SK-N-SH (cell line): Measurements from ENCODE around the gene MYADML2. TPM values are rescaled to one million over a fixed set of nuclear protein-coding genes. Genes with fewer than 3 reads are reported as not detected.

Experiments used
- CTCF ChIA-PET: fragments of 300-600, 350-600 bp; formaldehyde crosslinking; extraction: SDS; loops from one replicate; lab custom pipeline; 2021; lab: Yijun Ruan, JAX
- POLR2A ChIA-PET: fragments of 350-600 bp; sonication (Branson Sonifier 250); formaldehyde crosslinking; extraction: SDS; loops from one replicate; lab custom pipeline; 2020; ENCODE audit warnings: antibody characterized with exemption, inconsistent platforms; lab: Yijun Ruan, JAX
- DNase-seq: peaks from one replicate; pipeline ENCODE4 v3.0.0; 2012
- H2AFZ ChIP-seq: fragments of 200-600 bp; sonication (generic); 2 replicates; pipeline ENCODE4 v1.8.1; 2016; ENCODE audit warnings: antibody characterized with exemption, mild to moderate bottlenecking, low read depth
- H3F3A ChIP-seq: fragments of 200-600 bp; sonication (generic); replicated peaks from 2 replicates; pipeline ENCODE3; 2016; ENCODE audit warnings: antibody characterized with exemption, mild to moderate bottlenecking; ENCODE audit not compliant: insufficient read depth
- H3K27ac ChIP-seq, 2 experiments: fragments of 200-500 bp in 1 of 2; fragments of 200-600 bp in 1 of 2; sonication (Bioruptor generic) in 1 of 2; sonication (generic), shearing (Covaris generic) in 1 of 2; 2 replicates each; pipeline versions ENCODE4 v1.5.1 to v1.6.1; 2014 to 2016; ENCODE audit warnings: low read depth in 2 of 2, inconsistent platforms in 1 of 2, low read length in 1 of 2, mild to moderate bottlenecking in 1 of 2, mixed read lengths in 1 of 2
- H3K27me3 ChIP-seq: fragments of 200-600 bp; sonication (generic), shearing (Covaris generic); 2 replicates; pipeline ENCODE4 v1.6.1; 2016; ENCODE audit warnings: mixed run types; ENCODE audit not compliant: insufficient read depth
- H3K36me3 ChIP-seq, 2 experiments: fragments of 200-500 bp in 1 of 2; fragments of 200-600 bp in 1 of 2; sonication (Bioruptor generic) in 1 of 2; sonication (generic) in 1 of 2; replicated peaks in 1 of 2; 2 replicates each; pipeline versions ENCODE3 to v1.5.1; 2014 to 2016; ENCODE audit warnings: low read length in 1 of 2, mild to moderate bottlenecking in 1 of 2; ENCODE audit not compliant: insufficient read depth in 2 of 2, control insufficient read depth in 1 of 2
- H3K4me1 ChIP-seq, 2 experiments: fragments of 200-500 bp in 1 of 2; fragments of 200-600 bp in 1 of 2; sonication (Bioruptor generic) in 1 of 2; sonication (generic), shearing (Covaris generic) in 1 of 2; 2 replicates each; pipeline versions ENCODE4 v1.5.1 to v1.6.1; 2014 to 2016; ENCODE audit warnings: low read depth in 1 of 2, low read length in 1 of 2, mixed run types in 1 of 2; ENCODE audit not compliant: insufficient read depth in 2 of 2, control insufficient read depth in 1 of 2
- H3K4me2 ChIP-seq: fragments of 200-600 bp; sonication (generic), shearing (Covaris generic); 2 replicates; pipeline ENCODE4 v1.6.1; 2017; ENCODE audit warnings: mixed run types
- H3K4me3 ChIP-seq, 2 experiments: fragments of 200-500 bp in 1 of 2; fragments of 200-600 bp in 1 of 2; sonication (Bioruptor generic) in 1 of 2; sonication (generic), shearing (Covaris generic) in 1 of 2; 2 replicates each; pipeline versions ENCODE4 v1.5.1 to v1.8.1; 2014 to 2016; ENCODE audit warnings: low read depth in 2 of 2, inconsistent platforms in 1 of 2, low read length in 1 of 2, mild to moderate bottlenecking in 1 of 2, mixed read lengths in 1 of 2, moderate library complexity in 1 of 2
- H3K79me2 ChIP-seq: fragments of 200-600 bp; sonication (generic); 2 replicates; pipeline ENCODE4 v1.8.1; 2017; ENCODE audit warnings: mild to moderate bottlenecking; ENCODE audit not compliant: insufficient read depth
- H3K9ac ChIP-seq: fragments of 200-600 bp; sonication (generic); 2 replicates; pipeline ENCODE4 v1.6.1; 2017; ENCODE audit warnings: mixed run types
- H3K9me2 ChIP-seq: fragments of 200-600 bp; sonication (generic); 2 replicates; pipeline ENCODE4 v1.6.1; 2017; ENCODE audit warnings: mixed run types
- H3K9me3 ChIP-seq: fragments of 200-600 bp; sonication (generic); 2 replicates; pipeline ENCODE4 v1.6.1; 2017; ENCODE audit warnings: mixed run types, mild to moderate bottlenecking, moderate library complexity
- H4K20me1 ChIP-seq: fragments of 200-600 bp; sonication (generic); 2 replicates; pipeline ENCODE4 v1.6.1; 2017; ENCODE audit warnings: mild to moderate bottlenecking, mixed run types; ENCODE audit not compliant: insufficient read depth
- CHD2 ChIP-seq: fragments of 150-350 bp; IDR thresholded peaks from 2 replicates; pipeline ENCODE4 v1.6.1; 2018; ENCODE audit warnings: low read length; ENCODE audit not compliant: partially characterized antibody
- CTCF ChIP-seq: fragments of 200-600 bp; sonication (generic); IDR thresholded peaks from 2 replicates; pipeline ENCODE4 v1.6.1; 2017; ENCODE audit warnings: antibody characterized with exemption, mild to moderate bottlenecking, moderate library complexity
- ELF1 ChIP-seq: IDR thresholded peaks from 2 replicates; pipeline ENCODE4 v1.4.0; 2012
- EZH2phosphoT487 ChIP-seq: fragments of 200-600 bp; sonication (generic); IDR thresholded peaks from 2 replicates; pipeline ENCODE4 v1.6.1; 2017; ENCODE audit warnings: low read depth, mixed run types, mild to moderate bottlenecking, antibody characterized with exemption, moderate library complexity, borderline replicate concordance
- FOXJ3 ChIP-seq: sonication (generic); formaldehyde crosslinking; IDR thresholded peaks from 2 replicates; pipeline ENCODE4 v1.5.1; 2020; ENCODE audit warnings: mild to moderate bottlenecking, missing genetic modification reagents
- FOXM1 ChIP-seq: IDR thresholded peaks from 2 replicates; pipeline ENCODE4 v1.4.0; 2012; ENCODE audit warnings: low read depth, mild to moderate bottlenecking
- NRF1 ChIP-seq: IDR thresholded peaks from 2 replicates; pipeline ENCODE4 v1.6.1; 2012; ENCODE audit warnings: low read depth, mild to moderate bottlenecking, low read length
- RFX5 ChIP-seq: IDR thresholded peaks from 2 replicates; pipeline ENCODE4 v1.6.1; 2012; ENCODE audit warnings: mild to moderate bottlenecking, improper control_type of control experiment, low read length
- RXRA ChIP-seq: IDR thresholded peaks from 2 replicates; pipeline ENCODE4 v1.4.0; 2012; ENCODE audit warnings: low read depth, mild to moderate bottlenecking, borderline replicate concordance
- TEAD4 ChIP-seq: IDR thresholded peaks from 2 replicates; pipeline ENCODE4 v1.4.0; 2012; ENCODE audit warnings: mild to moderate bottlenecking, borderline replicate concordance; ENCODE audit not compliant: insufficient read depth
- WGBS: methylation state at CpG from one replicate; pipeline ENCODE4 v1.1.6; 2017; ENCODE audit warnings: low lambda C conversion rate; 5-methylcytosine and 5-hydroxymethylcytosine counted together
- polyA plus RNA-seq, 3 experiments: library from polyadenylated mRNA; depleted of rRNA; stranded (reverse); fragments of >200 nt; gene quantifications; 2 replicates each; pipeline ENCODE4 v1.2.3, GENCODE V29; 2012
- TF ChIP-seq, protein P1 (sequence below): IDR thresholded peaks from 2 replicates; pipeline ENCODE4 v1.4.0; 2012; ENCODE audit warnings: low read depth, borderline replicate concordance

The MYADML2 gene
- polyA plus RNA-seq, 1 of the 3 experiments (the other 2 are of a cell fraction), result not detected

- ChIA-PET POLR2A (interaction anchor here (0.5 to 1.0 kb wide), 2 partner anchors 160 to 224 kb away, joined by 3 to 6 read pairs; partner anchors contain the start of genes CCDC137 and OXLD1), CTCF (interaction anchor here (1.0 to 5.3 kb wide), 5 partner anchors 21 to 156 kb away, joined by 3 to 30 read pairs (median 5); partner anchors contain the start of gene ARHGDIA)
- peaks cover 91% of the 10 kb centered on the region for H3K79me2 ChIP-seq
- no peaks in the 10 kb centered on the region for H3K9me2 ChIP-seq
- no peaks in the 10 kb centered on the region for H3K9me3 ChIP-seq
- H3K4me3 ChIP-seq, result peak overlapping the region; percentile 72 to 98
- H3F3A ChIP-seq, result peaks cover 22% of the 10 kb centered on the region
- TF ChIP-seq RFX5 (no peak), ELF1 (no peak), FOXJ3 (CRISPR knock-in tag) (no peak), EZH2phosphoT487 (no peak), FOXM1 (no peak), RXRA (no peak), NRF1 (no peak), CHD2 (no peak), TEAD4 (no peak), CTCF (no peak)
- TF ChIP-seq, protein P1, sequence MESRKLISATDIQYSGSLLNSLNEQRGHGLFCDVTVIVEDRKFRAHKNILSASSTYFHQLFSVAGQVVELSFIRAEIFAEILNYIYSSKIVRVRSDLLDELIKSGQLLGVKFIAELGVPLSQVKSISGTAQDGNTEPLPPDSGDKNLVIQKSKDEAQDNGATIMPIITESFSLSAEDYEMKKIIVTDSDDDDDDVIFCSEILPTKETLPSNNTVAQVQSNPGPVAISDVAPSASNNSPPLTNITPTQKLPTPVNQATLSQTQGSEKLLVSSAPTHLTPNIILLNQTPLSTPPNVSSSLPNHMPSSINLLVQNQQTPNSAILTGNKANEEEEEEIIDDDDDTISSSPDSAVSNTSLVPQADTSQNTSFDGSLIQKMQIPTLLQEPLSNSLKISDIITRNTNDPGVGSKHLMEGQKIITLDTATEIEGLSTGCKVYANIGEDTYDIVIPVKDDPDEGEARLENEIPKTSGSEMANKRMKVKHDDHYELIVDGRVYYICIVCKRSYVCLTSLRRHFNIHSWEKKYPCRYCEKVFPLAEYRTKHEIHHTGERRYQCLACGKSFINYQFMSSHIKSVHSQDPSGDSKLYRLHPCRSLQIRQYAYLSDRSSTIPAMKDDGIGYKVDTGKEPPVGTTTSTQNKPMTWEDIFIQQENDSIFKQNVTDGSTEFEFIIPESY, result no peak
- WGBS, result 4% methylated on average over 62 of the region's 69 CpGs
- DNase-seq, result peak; percentile 76
- peak overlapping the region; percentile 93 for H3K9ac ChIP-seq
- peaks cover 12 to 19% of the 10 kb centered on the region in 2 experiments for H3K4me1 ChIP-seq
- H3K27me3 ChIP-seq, result no peaks in the 10 kb centered on the region
- H3K36me3 ChIP-seq, result peaks cover 46 to 48% of the 10 kb centered on the region in 2 experiments
- peaks cover 14% of the 10 kb centered on the region; the same call in 1 of the 2 replicates for H4K20me1 ChIP-seq
- no peak overlapping the region for H2AFZ ChIP-seq
- peak overlapping the region; percentile 51 to 67 for H3K27ac ChIP-seq
- peak overlapping the region; percentile 94 for H3K4me2 ChIP-seq
These were observed 56.4 kb downstream of the MYADML2 start for GRCh38 chr17:81890447-81891302.

Other genes starting within 250 kb of the MYADML2 start
- 255 and 322 TPM in 2 replicates for gene MRPL12, start 243.9 kb downstream of the MYADML2 start, polyA plus RNA-seq (2012; rRNA removed)
- 29.9 and 34.7 TPM in 2 replicates for gene SLC25A10, start 234.9 kb downstream of the MYADML2 start, polyA plus RNA-seq (2012; rRNA removed)
- not detected in 2 replicates for gene GCGR, start 143.1 kb downstream of the MYADML2 start, polyA plus RNA-seq (2012; rRNA removed)
- 120 and 156 TPM in 2 replicates for gene MCRIP1, start 113.9 kb downstream of the MYADML2 start, polyA plus RNA-seq (2012; rRNA removed)
- gene PPP1R27, start 112.2 kb downstream of the MYADML2 start, polyA plus RNA-seq (2012; rRNA removed), result 0.07 and 0.16 TPM in 2 replicates
- gene P4HB, start 86.7 kb downstream of the MYADML2 start, polyA plus RNA-seq (2012; rRNA removed), result 112 and 165 TPM in 2 replicates
- 184 and 385 TPM in 2 replicates for gene ARHGDIA, start 75.9 kb downstream of the MYADML2 start, polyA plus RNA-seq (2012; rRNA removed)
- 176 and 269 TPM in 2 replicates for gene ALYREF, start 55.6 kb downstream of the MYADML2 start, polyA plus RNA-seq (2012; rRNA removed)
- gene ANAPC11, start 55.5 kb downstream of the MYADML2 start, polyA plus RNA-seq (2012; rRNA removed), result 1,022 and 1,275 TPM in 2 replicates
- 0.91 and 2.4 TPM in 2 replicates for gene NPB, start 45.0 kb downstream of the MYADML2 start, polyA plus RNA-seq (2012; rRNA removed)
- 46.2 and 54.1 TPM in 2 replicates for gene PCYT2, start 35.8 kb downstream of the MYADML2 start, polyA plus RNA-seq (2012; rRNA removed)
- gene SIRT7, start 29.1 kb downstream of the MYADML2 start, polyA plus RNA-seq (2012; rRNA removed), result 32.6 and 34.1 TPM in 2 replicates
- 30.3 and 38.7 TPM in 2 replicates for gene MAFG, start 19.5 kb downstream of the MYADML2 start, polyA plus RNA-seq (2012; rRNA removed)
- gene PYCR1, start 9.9 kb downstream of the MYADML2 start, polyA plus RNA-seq (2012; rRNA removed), result 121 and 165 TPM in 2 replicates
- gene NOTUM, start 14.0 kb upstream of the MYADML2 start, polyA plus RNA-seq (2012; rRNA removed), result 0.33 and 0.36 TPM in 2 replicates
- gene ASPSCR1, start 30.4 kb upstream of the MYADML2 start, polyA plus RNA-seq (2012; rRNA removed), result 27.5 and 36.2 TPM in 2 replicates
- gene CENPX, start 75.6 kb upstream of the MYADML2 start, polyA plus RNA-seq (2012; rRNA removed), result 247 and 255 TPM in 2 replicates
- gene LRRC45, start 76.1 kb upstream of the MYADML2 start, polyA plus RNA-seq (2012; rRNA removed), result 30.3 and 31.5 TPM in 2 replicates
- gene RAC3, start 84.4 kb upstream of the MYADML2 start, polyA plus RNA-seq (2012; rRNA removed), result 69.9 and 83.6 TPM in 2 replicates
- gene DCXR, start 90.5 kb upstream of the MYADML2 start, polyA plus RNA-seq (2012; rRNA removed), result 153 and 190 TPM in 2 replicates
- 54.4 and 68.6 TPM in 2 replicates for gene RFNG, start 104.6 kb upstream of the MYADML2 start, polyA plus RNA-seq (2012; rRNA removed)
- 264 and 272 TPM in 2 replicates for gene GPS1, start 104.7 kb upstream of the MYADML2 start, polyA plus RNA-seq (2012; rRNA removed)
- gene DUS1L, start 118.6 kb upstream of the MYADML2 start, polyA plus RNA-seq (2012; rRNA removed), result 144 and 163 TPM in 2 replicates
- 28.1 and 55.1 TPM in 2 replicates for gene FASN, start 151.0 kb upstream of the MYADML2 start, polyA plus RNA-seq (2012; rRNA removed)